HFF-Myc (cell line): ENCODE results near the gene LDLR.

Experiments
- DNase-seq: peaks from one replicate; pipeline ENCODE4 v3.0.0-alpha.2; 2011; ENCODE audit warnings: low read depth; ENCODE audit errors: extremely low read depth
- H3K4me3 ChIP-seq: replicated peaks from 2 replicates; pipeline ENCODE4 v1.5.1; 2011; ENCODE audit warnings: low read depth, mild to moderate bottlenecking, control low read depth, low read length
- TF ChIP-seq, protein P1 (sequence below): IDR thresholded peaks from 2 replicates; pipeline ENCODE4 v1.5.1; 2012; ENCODE audit warnings: mild to moderate bottlenecking, low read depth, low read length, control low read depth; ENCODE audit errors: missing control alignments

Gene LDLR

DNA sequence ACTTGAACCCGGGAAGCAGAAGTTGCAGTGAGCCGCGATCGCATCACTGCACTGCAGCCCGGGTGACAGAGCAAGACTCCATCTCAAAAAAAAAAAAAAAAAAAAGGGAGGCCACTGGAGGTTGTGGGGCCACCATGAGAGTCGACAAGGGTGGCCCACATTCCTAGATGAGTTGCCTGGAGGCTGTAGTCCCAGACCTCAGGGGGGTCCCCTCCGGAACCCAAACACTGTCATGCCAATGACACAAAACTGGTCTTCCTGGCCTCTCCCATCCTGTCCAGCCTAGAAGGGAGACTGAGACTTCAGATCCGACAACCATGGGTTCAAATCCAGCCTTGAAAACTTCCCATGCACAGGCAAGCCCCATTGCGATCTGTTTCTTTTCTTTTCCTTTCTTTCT lies 51.6 kb downstream of the LDLR start:
- TF ChIP-seq, protein P1, sequence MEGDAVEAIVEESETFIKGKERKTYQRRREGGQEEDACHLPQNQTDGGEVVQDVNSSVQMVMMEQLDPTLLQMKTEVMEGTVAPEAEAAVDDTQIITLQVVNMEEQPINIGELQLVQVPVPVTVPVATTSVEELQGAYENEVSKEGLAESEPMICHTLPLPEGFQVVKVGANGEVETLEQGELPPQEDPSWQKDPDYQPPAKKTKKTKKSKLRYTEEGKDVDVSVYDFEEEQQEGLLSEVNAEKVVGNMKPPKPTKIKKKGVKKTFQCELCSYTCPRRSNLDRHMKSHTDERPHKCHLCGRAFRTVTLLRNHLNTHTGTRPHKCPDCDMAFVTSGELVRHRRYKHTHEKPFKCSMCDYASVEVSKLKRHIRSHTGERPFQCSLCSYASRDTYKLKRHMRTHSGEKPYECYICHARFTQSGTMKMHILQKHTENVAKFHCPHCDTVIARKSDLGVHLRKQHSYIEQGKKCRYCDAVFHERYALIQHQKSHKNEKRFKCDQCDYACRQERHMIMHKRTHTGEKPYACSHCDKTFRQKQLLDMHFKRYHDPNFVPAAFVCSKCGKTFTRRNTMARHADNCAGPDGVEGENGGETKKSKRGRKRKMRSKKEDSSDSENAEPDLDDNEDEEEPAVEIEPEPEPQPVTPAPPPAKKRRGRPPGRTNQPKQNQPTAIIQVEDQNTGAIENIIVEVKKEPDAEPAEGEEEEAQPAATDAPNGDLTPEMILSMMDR, result no peak
- no peak for DNase-seq
- H3K4me3 ChIP-seq, result no peak overlapping the region

DNA sequence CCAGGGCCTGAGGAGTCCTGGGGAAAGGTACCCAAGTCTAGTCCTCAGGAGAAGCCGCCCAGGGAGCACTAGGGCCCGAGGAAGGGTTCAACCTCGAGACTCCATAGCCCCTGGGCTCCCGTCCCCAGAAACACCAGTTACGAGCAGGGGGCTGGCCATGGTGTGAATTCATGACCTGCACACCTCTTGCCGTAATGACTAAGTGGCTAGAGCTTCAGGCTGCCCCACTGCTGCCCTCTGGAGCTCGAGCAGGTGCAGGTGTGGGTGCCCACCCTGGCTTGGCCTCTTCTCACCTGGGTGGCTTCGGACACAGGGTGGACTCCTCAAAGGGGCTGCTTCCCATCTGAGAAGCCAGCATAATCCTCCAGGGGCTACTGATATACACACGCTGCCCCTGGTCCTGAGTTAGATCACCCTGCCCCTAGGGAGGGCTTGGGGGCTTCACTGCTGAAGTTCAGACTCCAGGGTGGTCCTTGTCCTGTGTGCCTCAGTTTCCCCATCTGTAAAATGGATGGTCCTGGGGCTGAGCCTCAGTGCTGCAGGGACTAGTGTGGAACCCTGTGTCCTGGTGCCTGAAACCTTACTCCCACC lies 52.8 kb downstream of the LDLR start:
- no peak for DNase-seq
- H3K4me3 ChIP-seq, result no peak overlapping the region
- TF ChIP-seq, protein P1, result no peak

GRCh38 chr19:11142528-11143171 lies 53.4 kb downstream of the LDLR start:
- DNase-seq, result peak; percentile 82
- peak overlapping the region; percentile 35 for H3K4me3 ChIP-seq

DNA sequence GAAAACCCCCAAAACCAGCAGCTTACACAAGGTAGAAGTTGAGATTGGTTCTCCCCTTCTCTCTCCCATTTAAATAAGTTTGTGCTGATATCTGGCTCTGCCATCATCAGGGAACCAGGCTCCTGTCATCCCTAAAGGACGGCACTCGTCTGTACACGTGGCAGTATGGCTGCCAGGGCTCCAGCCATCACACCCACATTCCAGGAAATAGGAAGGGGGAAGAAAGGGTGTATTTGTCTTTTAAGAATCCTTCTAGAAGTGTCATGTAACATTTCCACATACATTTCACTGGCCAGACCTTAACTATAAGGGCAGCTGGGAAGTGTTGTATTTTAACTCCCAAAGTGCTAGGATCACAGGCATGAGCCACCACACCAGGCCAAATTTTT lies 56.3 kb downstream of the LDLR start:
- no peak overlapping the region for H3K4me3 ChIP-seq
- TF ChIP-seq, protein P1, result no peak
- no peak for DNase-seq

More at GRCh38 chr19:11142528-11143171, 53.4 kb downstream of the LDLR start:
- TF ChIP-seq, protein P1, result no peak

- no peak overlapping the region for H3K4me3 ChIP-seq
- no peak for DNase-seq
- TF ChIP-seq, protein P1, result no peak
Observed at GRCh38 chr19:11148001-11148400, 58.7 kb downstream of the LDLR start.

DNA sequence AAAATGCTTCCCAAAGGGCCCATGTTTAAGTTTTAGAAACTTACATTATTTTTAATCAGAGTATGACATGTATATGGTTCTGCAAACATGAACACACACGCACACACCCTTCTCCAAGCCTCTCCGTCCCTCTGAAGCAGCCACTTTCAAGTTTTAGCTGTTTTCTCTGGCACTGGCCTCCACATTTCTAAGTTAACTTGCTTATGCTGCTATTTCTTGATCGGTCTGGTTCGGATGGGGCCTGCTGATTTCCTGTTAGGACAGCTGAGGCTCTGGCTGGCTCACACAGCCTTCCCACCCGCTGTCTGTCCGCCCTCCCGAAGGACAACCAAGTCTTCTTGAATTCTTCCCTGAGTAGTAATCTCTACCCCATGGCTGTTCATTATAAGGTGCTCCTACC lies 61.9 kb downstream of the LDLR start:
- TF ChIP-seq, protein P1, result no peak
- no peak overlapping the region for H3K4me3 ChIP-seq
- DNase-seq, result no peak
